Mesenteric fat pad (tissue), 1 donor: Measurements from ENCODE around the gene PHACTR4. TPM values are rescaled to one million over a fixed set of nuclear protein-coding genes. Genes with fewer than 3 reads are reported as not detected.
"Not testable (repeated sequence)": the region's sequence is repeated elsewhere in the genome, so short reads cannot be mapped to it uniquely, and the experiment has no call there.

ENCODE experiments used
- DNase-seq: peaks from one replicate; pipeline ENCODE4 v3.0.0-alpha.2; 2020; ENCODE audit warnings: low spot score
- total RNA-seq: library from RNA; stranded (reverse); fragmentation: NEBNext Ultra II Directional; extraction: Animal tissue kit (Norgen Biotek cat#: 25700); gene quantifications from one replicate; pipeline ENCODE4 v1.2.1, GENCODE V29; 2021
- donor health status: DM: yes; HTN: yes; CAD: no.

The PHACTR4 gene
- total RNA-seq, 1 donor from 2014 or later: 23.8 TPM

GRCh38 chr1:28482702-28483101 lies 113.2 kb downstream of the PHACTR4 start:
- DNase-seq: no peak

GRCh38 chr1:28494737-28495136 lies 125.2 kb downstream of the PHACTR4 start:
- DNase-seq: no peak

- no peak for DNase-seq
Observed at GRCh38 chr1:28499553-28499952, 130.0 kb downstream of the PHACTR4 start.

GRCh38 chr1:28501925-28502324 lies 132.4 kb downstream of the PHACTR4 start:
- no peak for DNase-seq

- DNase-seq: no peak
Observed at GRCh38 chr1:28503117-28503516, 133.6 kb downstream of the PHACTR4 start.

DNA sequence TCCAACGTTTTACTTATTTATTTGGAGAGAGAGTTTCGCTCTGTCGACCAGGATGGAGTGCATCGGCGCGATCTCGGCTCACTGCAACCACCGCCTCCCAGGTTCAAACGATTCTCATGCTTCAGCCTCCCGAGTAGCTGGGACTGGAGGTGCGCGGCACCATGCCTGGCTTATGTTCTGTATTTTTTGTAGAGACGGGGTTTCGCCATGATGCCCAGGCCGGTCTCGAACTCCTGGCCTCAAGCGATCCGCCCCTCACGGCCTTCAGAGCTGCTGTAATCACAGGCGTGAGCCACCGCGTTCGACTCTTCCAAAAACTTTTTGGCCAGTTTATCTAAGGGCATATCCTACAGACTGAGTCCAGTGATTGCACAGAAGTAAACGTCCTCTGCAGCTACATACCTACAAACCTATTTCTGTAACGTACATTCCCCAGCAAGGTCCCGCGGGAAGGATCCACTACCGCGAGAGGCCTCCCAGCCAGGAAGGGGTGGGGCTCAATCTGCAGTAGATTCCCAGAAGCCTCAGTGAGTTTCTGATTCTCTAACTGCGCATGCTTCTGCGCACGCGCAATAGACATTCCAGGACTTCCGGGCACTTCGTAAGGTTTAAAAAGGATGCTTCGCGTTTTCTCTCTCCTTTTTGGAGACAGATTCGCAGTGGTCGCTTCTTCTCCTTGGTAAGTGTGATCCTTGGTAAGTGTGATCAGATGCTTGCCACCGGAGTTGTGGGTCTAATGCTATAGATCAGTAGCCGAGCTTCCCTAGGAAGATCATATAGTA lies 136.1 kb downstream of the PHACTR4 start, which contains the start of gene RCC1:
Gene RCC1 (plus strand): TSS at position 638 of the 782 bp plus-strand sequence. CDS start 23,824 bp downstream, outside the sequence.
- DNase-seq: peak; percentile 97

GRCh38 chr1:28506907-28507246 lies 137.3 kb downstream of the PHACTR4 start:
- no peak for DNase-seq

- DNase-seq: no peak
Observed at GRCh38 chr1:28507247-28507645, 137.7 kb downstream of the PHACTR4 start.

GRCh38 chr1:28507646-28508434 lies 138.3 kb downstream of the PHACTR4 start:
- DNase-seq: no peak

DNA sequence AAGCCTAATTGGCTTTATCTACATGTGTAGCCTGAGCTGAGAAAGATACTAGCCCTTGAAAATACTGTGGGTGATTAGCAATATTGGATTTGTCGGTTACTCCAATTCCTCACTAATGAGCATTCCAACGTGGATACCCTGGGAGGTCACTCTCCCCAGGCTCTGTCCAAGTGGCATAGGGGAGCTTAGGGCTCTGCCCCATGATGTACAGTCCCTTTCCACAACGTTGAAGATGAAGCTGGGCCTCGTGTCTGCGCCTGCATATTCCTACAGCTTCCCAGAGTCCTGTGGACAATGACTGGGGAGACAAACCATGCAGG lies 138.9 kb downstream of the PHACTR4 start:
- DNase-seq: no peak

DNA sequence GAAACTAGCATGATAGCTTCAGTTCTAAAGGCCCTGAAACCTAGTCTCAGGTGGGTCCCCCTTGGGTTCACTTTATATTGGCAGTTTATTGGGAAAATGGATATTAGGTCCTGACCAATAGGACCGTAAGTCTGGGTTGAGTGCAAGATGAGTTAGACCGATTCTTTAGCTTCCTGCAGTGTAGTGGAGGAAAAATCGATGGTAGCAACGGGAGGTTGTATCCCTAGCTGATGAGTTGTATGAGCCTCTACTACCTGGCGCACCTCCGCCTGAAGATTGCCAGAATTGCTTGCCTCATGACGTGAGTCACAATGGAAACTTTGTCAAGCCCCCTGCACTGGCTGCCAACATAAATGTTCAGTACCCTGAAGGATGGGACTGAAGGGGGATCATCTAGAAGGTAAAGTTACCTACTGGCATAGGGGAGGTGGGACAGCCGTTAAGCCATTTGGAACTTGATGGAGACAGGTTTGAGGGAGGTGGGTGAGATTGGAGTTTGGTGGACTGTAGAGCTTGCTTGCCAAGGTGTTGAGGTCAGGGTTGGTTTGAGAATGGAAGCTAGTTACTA lies 140.2 kb downstream of the PHACTR4 start:
- DNase-seq: no peak

DNA sequence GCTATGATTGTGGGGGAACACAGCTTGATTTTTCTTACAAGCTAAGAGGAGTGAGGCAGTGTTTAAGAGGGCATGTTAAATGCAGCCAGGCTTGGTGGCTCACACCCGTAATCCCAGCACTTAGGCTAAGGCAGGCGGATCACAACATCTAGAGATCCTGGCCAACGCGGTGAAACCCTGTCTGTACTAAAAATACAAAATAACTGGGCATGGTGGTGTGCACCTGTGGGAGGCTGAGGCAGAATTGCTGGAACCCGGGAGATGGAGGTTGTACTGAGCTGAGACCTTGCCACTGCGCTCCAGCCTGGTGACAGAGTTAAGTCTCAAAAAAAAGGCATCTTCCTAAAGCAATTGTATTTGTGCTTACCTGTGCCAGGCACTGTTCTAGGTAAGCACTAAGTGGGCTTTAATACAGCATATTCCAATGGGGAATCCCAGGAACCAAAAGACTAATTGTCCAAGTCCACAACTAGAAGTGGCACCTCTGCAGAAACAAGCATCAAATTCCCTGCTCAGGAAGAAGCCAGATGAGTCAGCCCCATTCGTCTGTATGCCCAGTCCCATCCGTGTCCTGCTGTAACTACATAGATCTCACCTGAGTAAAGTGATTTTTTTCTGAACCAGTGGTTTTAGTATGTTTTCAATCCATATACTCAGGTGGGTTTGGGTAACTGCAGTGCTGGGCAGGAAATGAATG lies 140.9 kb downstream of the PHACTR4 start:
- no peak for DNase-seq

DNA sequence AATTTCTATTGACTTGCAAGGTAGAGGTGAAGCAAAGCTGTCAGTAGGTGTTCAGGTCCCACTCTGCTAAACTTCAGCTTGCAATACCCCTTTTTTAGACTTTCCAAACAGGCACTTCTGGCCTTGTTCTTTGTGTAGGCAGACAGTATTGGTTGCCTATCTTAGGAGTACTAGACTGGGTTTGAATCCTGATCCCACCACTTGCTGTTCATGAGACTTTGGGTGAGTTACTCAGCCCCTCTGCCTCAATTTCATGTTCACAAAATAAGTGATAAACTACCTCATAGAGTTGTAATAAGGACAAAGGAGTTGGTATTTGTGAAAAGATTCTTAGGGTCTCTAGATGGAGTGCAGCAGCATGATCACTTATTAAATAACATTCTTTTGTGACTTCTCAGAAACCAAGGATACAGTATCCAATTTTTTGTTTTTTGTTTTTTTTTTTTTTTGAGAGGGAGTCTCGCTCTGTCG lies 141.5 kb downstream of the PHACTR4 start:
- no peak for DNase-seq

- no peak for DNase-seq
Observed at GRCh38 chr1:28512058-28512611, 142.6 kb downstream of the PHACTR4 start.

GRCh38 chr1:28514445-28514933 lies 144.9 kb downstream of the PHACTR4 start:
- not testable (repeated sequence) for DNase-seq

GRCh38 chr1:28516518-28516956 lies 147.0 kb downstream of the PHACTR4 start:
- no peak for DNase-seq

GRCh38 chr1:28517649-28517999 lies 148.1 kb downstream of the PHACTR4 start:
- DNase-seq: no peak

DNA sequence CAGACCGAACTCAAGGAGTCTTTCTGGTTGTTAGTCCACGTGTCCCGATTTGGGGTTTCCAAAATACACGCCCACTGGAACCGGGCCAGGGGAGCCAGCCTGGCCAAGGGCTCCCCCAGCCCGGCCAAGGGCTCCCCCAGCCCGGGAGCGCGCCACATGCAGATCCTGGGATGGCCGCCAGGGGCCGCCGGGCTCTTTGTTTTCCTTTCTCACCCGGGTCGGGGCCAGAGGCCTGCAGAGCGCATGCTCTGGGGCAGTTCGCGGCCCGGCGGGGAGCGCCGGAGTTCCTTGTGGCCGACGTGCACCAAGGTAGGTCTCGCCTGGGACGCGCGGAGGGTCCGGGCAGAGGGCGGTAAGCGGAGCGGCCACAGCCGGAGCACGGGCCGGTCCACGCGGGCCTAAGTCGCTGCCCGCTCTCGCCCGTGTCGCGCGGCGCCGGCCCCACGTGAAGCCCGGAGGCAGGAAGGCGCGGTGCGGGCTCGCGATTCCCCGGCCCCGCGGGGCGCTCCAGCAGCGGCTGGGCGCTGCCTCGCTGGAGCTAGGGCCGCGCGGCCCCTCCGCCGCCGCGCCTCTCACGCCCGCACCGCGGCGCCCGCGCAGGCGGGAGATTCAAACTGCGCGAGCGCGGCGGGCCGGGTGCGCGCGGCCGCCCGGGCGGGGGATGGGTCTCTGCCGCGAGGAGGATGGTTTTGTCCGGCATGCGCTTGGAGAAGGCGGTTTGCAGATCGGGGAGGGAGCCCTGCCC lies 148.6 kb downstream of the PHACTR4 start:
- DNase-seq: peak; percentile 97

GRCh38 chr1:28518745-28519341 lies 149.3 kb downstream of the PHACTR4 start:
- no peak for DNase-seq
